ENCODE measurements around the gene NHLRC2.

The NHLRC2 gene

DNA sequence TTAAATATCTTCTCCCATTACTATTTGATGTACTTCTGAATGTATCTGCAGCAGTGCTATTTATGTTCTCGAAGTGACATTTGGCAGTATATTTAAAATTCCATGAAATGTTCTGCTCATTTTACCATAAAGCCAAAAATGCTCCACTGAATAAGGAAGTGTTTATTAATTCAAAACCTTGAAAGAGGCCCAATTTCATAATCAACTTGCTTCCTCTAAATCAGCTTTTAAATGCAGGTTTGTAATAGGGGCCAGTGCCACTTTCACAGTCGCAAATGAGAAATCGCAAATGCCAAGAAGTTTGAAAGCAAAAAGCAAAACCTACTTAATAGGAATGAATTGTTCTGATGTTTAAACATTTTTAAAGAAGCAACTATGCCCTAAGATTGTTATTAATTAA, 11.4 kb downstream of the NHLRC2 start:
- DNase-seq: no peak

DNA sequence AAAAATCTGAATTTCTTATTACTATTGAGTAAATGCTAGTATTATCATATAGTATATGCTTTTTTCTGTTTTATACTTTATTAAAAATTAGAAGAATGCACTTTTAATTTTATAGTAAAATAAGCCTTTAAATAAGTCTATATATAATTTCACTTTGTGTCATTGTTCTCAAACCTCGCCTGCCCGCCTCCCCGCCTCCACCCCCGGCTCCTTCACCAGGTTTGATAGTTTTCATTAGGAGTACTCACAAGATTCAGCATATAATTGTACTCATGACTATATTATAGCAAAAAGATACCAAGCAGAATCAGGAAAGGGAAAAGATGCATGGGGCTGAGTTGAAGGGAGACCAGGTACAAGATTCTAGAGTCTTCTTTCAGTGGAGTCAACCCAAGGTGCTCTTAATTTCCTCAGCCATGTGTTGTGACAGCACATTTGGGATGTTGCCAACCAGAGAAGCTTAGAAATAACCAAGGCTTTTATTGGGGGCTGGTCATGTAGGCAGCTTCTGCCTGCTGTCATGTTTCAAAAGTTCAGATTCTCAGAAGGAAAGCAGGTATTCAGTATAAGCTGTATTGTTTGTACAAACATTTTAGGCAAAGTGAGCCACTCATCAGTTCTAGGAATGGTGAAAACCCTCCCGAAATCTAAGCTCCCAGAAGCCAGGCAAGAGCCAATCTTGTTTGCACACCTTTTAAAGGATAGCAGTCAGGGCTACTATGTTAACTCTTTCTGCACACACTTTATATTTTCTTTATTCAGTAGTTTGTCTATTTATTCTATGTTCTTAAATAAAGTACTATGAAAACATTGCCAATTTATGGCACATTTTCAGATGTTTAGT, 12.3 kb downstream of the NHLRC2 start:
- no peak for DNase-seq

DNA sequence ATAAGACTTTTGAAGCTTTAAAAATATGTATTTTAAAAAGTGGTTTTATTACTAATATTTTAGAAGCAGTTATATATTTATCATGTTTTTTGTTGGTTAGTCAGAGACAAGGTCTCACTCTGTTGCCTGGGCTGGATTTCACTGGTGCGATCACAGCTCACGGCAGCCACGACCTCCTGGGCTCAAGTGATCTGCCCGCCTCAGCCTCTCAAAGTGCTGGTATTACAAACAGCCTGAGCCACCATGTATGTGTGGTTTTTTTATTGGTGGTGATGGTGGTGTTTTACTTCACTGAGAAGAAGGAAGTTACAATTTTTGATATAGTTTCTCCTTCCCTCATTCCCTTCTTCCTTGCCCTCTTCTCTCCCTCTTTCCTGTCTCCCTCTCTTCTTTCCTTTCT, 13.4 kb downstream of the NHLRC2 start:
- DNase-seq: no peak

DNA sequence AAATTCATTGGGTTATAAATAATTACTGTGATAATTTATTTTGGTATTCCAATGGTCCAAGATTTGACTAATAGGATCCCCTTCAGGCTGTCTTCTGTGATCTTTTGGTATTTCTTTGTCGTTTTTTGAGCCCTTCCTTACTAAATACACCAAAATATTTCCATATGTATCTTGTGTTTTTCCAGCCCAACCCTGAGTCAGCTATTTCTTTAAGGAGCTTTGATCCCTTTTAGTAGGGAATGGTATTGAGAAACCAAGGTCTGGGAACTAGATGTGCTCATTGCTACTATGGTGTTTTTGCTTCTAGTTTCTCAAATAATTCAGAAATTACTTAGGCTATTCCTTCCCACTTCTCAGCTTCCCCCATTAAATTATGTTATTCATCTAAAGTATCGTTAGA, 15.3 kb downstream of the NHLRC2 start:
- DNase-seq: no peak

DNA sequence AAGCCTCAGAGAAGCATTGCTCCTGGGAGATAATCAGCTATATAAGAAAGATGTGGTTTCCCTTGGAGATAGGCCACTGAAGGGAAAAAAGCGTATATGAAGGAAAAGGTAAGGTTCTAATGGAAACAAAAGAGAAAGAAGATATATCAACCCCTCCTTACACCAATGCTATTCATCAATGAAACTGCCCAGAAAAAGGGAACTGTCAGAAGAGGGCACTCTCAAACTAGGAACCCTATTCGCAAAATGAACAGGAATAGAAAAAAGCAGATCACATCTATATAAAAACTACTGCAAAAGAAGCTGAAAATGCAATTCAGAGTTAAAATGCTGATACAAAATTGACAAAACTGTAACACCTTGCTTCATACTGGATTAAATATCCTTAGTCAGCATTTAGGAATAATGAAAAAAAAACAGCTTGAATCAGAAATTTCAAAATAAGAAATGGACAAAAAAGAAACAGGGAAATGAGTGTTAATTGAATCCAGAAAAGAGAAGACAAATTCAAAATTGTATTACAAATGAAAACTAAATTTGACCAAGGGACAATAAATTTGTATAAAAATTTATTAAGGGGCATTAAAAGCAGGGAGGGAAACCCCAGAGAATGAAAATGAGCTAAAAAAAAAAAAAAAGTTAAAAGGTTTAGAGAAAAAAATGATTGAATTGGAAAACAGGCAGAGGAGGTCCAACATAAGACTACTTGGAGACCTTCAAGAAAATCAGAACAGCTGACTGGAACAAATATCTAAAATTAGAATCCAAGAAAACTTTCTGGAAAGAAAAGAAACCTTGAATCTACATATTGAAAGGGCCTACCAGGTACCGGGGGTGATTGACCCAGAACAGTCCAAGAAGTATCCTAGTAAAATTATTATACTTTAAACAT, 17.9 kb downstream of the NHLRC2 start:
- no peak for DNase-seq

DNA sequence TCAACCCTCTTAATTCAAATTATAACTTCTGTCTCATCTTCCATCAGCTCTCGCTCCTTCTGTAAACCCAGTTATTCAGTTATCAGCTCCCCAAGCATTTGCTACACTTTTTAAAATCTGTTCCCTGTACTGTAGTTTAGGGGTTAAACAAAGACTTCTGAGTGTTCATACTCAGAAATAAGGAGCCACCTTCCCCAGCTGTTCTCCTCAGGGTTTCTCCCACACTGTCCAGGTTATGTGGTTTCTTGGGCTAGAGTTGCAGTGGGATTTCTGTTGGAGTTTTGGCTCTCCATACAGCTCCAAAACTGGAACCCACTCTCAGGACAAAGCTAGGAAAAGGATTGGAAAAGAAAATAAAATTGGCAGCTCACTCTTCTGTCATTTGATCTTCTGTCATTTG, 20.8 kb downstream of the NHLRC2 start:
- no peak for DNase-seq

DNA sequence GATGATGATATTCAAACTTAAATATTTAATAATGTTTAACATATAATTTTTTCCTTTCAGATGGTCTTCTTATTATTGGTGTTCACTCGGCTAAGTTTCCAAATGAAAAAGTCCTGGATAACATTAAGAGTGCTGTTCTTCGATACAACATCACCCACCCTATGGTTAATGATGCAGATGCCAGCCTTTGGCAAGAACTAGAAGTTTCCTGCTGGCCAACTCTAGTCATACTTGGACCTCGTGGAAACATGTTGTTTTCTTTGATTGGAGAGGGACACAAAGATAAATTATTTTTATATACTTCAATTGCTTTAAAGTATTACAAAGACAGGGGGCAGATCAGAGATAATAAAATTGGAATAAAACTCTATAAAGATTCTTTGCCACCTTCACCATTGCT, 22.0 kb downstream of the NHLRC2 start:
- no peak for DNase-seq

DNA sequence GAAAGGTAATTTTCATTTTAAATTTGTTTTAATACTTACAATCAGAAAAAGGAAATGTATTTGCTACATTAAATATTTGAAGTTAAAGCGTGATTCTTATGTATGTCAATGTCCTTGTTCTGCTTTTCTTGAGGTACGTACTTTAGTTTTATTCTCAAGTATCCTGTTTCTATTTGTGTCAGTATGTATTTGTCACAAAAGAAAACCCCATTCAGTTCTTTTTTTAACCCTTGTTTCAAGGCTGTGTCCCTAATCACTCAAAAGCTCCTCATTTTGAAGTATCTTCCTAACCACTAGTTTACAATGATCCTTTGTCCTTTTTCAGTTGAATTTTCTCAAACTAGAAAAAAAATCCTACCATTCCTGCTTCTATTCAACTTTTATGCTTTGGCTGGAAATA, 25.2 kb downstream of the NHLRC2 start:
- no peak for DNase-seq

DNA sequence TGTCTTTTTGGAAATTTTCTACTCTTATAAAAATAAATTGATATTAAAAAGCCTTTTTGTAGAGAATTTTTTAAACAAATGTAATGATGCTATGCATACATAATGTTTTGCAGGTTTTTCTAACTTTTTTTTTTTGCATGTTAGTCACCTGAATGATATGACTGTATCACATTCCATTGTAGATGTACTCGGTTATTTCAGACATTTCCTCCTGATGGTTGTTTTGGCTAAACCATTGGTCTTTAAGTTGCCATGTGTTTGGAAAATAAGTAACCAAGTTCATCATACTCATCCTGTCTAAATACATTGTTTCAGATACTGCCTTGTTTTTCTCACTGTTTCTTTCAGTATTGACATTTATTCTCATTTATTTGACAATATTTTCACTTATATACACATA, 25.8 kb downstream of the NHLRC2 start:
- no peak for DNase-seq

DNA sequence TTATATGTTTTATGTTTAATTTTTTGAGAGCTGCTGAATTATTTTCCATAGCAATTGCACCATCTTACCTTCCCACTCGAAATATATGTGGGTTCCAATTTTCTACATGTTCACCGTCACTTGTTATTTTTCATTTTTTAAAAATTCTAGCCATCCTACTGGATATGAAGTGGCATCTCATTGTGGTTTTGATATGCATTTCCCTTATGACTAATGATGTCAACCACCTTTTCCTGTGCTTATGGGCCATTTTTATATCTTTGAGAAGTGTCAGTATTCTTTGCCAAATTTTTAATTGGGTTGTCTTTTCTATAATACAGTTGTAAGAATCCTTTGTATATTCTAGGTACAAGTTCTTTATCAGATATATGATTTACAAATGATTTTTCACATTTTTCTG, 27.8 kb downstream of the NHLRC2 start:
- no peak for DNase-seq

DNA sequence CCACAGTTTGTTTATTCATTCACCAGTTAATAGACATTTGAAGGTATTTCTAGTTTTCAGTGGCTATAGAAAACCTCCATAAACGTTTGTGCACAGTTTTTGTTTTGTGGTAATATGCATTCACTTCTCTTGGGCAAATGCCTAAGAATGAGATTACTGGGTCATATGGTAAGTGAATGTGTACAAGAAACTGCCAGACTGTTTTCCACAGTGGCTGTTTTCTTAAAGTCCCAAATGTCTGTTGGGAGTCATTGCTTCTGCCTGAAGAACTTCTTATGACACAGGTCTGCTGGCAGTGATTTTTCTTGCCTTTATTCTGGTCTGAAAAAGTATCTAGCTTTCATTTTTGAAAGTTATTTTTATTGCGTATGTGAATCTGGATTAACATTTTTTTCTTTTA, 35.5 kb downstream of the NHLRC2 start:
- DNase-seq: no peak

DNA sequence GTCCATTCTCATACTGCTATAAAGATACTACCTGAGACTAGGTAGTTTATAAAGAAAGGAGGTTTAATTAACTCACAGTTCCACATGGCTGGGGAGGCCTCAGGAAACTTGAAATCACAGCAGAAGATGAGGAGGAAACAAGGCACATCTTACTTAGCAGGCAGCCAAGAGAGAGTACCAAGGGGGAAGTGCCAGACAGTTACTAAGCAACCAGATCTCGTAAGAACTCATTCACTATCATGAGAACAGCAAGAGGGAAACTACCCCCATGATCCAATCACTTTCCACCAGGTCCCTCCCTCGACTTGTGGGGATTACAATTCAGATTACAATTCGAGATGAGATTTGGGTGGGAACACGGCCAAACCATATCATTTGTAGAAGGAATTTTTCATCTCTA, 36.3 kb downstream of the NHLRC2 start:
- DNase-seq: no peak

DNA sequence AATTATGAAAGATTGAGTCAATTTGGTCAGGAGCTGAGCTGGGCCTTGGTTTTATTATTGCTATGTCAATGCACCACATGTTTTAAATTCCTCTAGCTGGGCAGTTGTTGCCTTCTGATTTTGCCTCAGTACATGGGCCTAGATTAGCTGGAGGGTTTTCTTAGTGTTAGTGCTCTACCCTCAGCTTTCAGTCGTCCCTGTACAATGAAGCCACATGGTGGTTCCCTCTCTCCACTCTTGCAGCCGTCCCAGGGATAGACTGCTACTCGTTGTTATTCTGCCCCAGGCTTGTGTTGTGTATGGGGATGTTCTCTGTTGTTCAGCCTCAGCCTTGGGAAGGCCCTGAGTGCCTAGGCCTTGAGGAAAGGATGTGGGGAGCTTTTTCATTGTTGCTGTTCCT, 37.0 kb downstream of the NHLRC2 start:
- DNase-seq: no peak

DNA sequence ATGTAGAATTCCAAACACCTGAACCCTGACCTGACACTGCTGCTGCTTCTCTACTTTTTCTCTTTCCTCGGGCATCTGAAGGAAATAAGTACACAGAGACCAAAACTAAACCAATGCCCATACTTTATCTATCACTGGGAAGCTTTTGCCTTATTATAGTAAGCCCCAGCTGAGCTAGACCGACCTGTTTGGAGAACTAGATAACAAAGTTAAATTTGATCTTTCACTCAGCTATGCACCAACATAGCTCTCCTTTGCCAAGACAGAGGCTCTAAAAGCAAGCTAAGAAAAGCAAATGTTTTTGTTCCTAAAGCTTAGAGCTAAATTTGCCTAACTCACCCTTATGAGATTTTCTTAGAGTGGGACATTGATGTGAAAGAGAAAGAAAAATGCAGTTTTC, 39.1 kb downstream of the NHLRC2 start:
- no peak for DNase-seq

DNA sequence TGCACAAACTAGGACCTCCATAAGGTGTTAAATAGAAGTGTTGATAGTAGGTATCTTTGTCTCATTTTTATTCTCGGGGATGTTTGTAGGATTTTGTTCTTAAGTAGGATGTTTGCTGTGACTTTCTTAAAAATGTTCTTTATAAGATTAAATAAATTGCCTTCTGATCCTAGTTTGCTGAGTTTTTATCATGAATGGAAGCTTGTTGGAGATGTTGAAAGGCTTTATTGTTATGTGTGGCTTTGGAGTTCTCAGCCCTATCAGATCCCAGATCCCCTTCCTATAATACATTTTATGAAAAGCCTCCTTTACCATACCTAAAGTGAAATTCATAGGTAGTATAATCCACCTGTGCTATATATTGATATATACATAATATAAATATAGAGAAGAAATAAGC, 40.1 kb downstream of the NHLRC2 start:
- DNase-seq: no peak

DNA sequence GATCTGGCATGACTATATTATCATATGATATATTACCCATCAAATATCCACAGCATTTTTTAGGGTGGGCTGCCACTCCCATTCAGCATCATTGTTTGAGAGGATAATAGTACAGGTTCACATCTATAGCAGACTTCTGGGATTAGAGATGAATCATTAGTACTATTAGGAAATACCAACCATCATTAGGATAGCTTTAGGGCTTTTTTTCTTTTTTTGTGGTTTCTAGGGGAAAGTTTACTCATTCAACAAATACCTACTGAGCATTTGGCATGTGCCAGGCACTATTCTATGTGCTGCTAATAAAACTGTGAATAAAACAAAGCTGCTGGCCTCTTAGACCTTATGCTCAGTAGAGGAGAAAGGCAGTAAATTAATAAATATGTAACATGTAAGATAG, 40.6 kb downstream of the NHLRC2 start:
- DNase-seq: no peak

DNA sequence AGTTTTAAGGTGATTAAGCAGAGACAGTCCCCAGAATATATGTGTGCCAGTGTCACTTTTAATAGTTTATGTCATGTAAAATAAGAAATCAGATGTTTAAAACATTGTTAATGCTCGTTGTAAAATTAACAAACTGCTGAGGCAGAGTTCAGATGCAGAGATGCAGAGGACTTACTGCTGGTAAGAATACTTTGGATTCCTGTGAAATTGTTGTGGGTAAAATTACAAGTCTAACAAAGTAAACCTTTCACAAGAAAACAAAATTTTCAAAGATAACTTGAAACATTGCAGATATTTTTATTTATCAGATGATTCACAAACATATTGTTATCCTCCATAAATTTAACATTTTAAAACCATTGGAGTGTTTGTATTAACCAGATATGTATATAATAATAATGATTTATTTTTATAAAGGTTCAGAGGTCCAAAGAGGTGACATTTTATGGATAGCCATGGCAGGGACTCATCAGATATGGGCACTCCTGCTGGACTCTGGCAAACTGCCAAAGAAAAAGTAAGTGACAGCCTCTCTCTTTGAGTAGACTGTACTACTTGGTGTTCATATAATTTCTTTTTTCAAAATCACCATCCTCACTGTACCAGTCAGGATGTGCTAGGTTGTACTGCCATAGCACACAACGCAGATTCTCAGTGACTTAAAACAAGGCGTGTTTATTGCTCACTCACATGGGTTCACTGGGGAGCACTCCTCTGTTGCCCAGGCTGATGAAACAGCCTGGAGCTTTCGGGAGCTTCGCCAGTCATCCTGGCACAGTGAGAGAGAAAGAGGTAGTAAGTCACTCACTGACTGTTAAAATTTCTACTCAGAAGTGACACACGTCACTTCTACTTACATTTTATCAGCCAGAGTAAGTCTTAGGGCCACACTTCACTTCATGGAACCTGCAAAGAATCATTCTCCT, 43.5 kb downstream of the NHLRC2 start:
- no peak for DNase-seq

DNA sequence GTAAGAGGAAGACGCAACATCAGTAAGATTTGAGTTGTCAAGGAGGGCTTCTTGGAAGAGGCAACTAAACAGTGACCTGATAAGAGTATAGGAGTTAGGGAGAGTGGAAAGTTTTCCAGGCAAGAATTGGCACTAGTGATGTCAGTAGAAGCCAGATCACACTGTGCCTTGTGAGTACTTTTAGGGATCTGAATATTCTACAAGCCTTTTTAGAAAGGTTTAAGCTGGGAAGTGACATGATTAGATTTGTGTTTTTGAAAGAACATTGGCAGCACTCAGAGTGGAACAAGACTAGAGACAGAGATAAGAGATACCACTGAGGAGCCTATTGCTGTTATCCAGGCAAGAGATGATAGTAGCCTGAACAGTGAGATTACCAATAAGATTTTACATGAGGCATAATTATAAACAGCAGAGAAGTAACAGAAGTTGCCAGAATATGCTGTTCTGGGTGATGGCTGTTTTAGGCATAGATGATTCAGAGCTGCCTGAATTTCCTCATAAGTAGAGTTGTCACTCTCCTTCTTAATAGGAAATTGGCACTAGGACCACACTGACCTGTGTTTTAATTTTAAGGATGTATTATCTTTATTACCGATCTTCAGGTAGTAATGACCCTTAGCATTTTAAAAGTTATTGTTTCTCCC, 45.6 kb downstream of the NHLRC2 start:
- no peak for DNase-seq

DNA sequence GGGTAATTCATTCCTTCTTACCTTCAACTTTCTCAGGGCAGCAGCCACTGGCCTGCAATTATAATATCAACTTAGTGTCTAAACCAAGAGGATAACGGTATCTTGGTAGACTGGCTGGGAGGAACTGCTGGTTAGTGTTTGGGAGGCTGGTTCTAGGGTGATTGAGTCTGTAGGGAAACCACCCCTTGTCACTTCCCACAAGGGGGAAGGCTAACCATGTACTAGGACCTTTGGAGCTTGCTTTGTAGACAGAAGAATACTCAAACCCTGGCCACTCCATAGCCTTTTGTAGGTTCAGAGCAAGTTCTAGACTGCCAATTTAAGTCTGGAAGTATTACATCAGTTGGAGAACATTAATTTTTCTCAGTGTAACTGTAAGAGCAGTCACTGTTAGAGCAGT, 51.3 kb downstream of the NHLRC2 start:
- no peak for DNase-seq

DNA sequence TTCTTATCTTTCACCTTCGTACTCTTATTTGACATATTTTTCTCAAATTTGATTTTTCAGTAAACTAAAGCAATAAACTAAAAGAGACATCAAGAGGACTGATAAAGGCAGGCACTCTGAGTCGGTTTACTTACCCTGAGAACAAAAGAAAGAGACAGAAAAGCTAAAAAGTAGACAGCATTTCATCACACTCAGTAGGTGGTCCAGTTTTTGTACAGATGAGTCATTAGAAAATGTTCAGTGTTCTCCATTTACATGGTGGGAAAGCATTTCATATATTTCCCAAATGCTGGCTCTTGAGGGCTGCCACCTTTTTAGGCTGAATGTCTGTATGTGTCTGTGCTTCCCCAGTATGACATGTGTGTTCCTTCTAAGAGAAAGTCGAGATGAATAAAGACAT, 52.7 kb downstream of the NHLRC2 start:
- no peak for DNase-seq

DNA sequence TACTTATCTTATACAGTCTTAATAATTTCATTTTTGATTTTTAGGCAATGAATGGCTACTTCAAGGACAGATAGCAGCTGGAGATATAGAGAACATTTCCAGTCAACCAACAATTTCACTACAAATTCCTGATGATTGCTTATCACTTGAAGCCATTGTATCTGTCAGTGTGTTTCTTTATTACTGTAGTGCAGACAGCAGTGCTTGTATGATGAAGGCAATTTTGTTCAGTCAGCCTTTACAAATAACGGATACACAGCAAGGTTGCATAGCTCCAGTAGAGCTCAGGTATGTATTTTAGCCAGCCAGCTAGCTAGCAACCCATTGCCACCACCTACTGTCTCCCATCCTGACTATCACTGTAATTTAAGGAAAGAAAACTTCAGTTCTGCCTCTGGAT, 53.8 kb downstream of the NHLRC2 start:
- no peak for DNase-seq

DNA sequence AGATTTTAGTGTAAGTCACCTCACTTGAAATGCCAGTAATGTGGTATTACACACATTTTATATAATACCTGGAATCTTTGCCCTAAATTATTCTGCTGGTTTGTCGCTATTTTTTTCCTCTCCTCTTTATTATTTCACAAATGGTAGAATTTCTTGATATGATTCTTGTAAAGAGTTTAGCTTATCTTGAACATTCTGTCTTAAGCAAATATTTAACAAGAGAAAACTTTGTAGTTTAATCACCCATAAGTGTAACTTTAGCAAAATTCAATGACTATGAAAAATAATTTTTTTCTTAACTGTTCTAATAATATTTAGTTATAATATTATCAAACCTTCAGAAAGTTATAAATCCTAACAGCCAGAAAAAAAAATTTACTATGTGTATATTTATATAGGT, 56.7 kb downstream of the NHLRC2 start:
- DNase-seq: no peak

DNA sequence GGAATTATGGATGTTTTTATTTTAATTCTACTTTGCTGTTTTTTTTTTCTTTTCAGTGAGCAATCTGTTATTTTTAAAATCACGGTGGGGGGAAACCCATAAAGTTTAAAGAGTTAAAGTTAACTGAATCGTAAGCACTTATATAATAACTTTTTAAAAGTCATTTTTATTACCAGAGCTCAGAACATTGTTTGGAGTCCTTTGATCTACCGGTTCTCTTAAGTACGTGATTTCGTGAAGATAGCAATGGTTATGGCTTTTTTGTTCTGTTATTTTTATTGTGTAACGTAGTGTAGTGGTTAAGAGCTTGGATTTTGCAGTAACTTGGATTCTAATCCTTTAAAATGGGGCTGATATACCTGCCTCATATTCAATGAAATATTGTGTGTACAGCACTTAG, 57.4 kb downstream of the NHLRC2 start:
- DNase-seq: no peak
